GM12878 (cell line): ENCODE data around the gene RAP1GAP2.

Source experiments
- CEBPB ChIP-seq, 2 experiments: fragments of 150-350 bp in 1 of 2; IDR thresholded peaks; 2 replicates each; pipeline ENCODE4 v1.6.1; 2012 to 2014; ENCODE audit warnings: low read depth in 2 of 2, low read length in 2 of 2, borderline replicate concordance in 1 of 2, inconsistent platforms in 1 of 2
- CREB1 ChIP-seq: IDR thresholded peaks from 2 replicates; pipeline ENCODE4 v1.6.1; 2012; ENCODE audit warnings: low read depth, mild to moderate bottlenecking, inconsistent platforms
- CTCF ChIP-seq, 3 experiments: IDR thresholded peaks in 2 of 3; conservative IDR thresholded peaks in 1 of 3; 2 replicates each; pipeline ENCODE4 v1.5.1; 2011; ENCODE audit warnings: low read depth in 3 of 3, low read length in 3 of 3, mild to moderate bottlenecking in 3 of 3, control low read depth in 2 of 3, moderate library complexity in 2 of 3, inconsistent platforms in 1 of 3, mixed read lengths in 1 of 3; ENCODE audit not compliant: control insufficient read depth in 2 of 3, insufficient read depth in 1 of 3; ENCODE audit errors: extremely low read depth in 1 of 3
- ELK1 ChIP-seq: IDR thresholded peaks from 2 replicates; pipeline ENCODE4 v1.6.1; 2012; ENCODE audit warnings: low read depth, low read length, improper control_type of control experiment
- GABPA ChIP-seq: IDR thresholded peaks from 2 replicates; pipeline ENCODE4 v1.6.1; 2014; ENCODE audit warnings: antibody characterized with exemption, low read depth, mild to moderate bottlenecking, inconsistent platforms
- LARP7 ChIP-seq: fragments of 450-650 bp; IDR thresholded peaks from 2 replicates; pipeline ENCODE4 v1.6.1; 2017; ENCODE audit warnings: mild to moderate bottlenecking
- NR2F1 ChIP-seq: fragments of 450-650 bp; conservative IDR thresholded peaks from 2 replicates; pipeline ENCODE4 v1.6.1; 2017; ENCODE audit warnings: mild to moderate bottlenecking
- POLR2A ChIP-seq: IDR thresholded peaks from 2 replicates; pipeline ENCODE4 v1.6.1; 2011; ENCODE audit warnings: low read depth, mild to moderate bottlenecking, low read length
- USF1 ChIP-seq: IDR thresholded peaks from 2 replicates; pipeline ENCODE4 v1.6.1; 2011; ENCODE audit warnings: borderline replicate concordance, low read depth, mild to moderate bottlenecking, moderate library complexity, mixed read lengths, low read length; ENCODE audit not compliant: insufficient read depth; ENCODE audit errors: extremely low read length

- no peak for TF ChIP-seq LARP7
- TF ChIP-seq CTCF (IDR thresholded peaks at IDR 0.05 in 2 of 3, conservative IDR thresholded peaks at IDR 0.05 in 1 of 3; ENCODE audit: control insufficient read depth in 2 of 3, extremely low read depth in 1 of 3, insufficient read depth in 1 of 3, low read depth in 3 of 3, low read length in 3 of 3) = no peak
- TF ChIP-seq ELK1 = no peak
- no peak for TF ChIP-seq POLR2A
- TF ChIP-seq CEBPB (IDR thresholded peaks at IDR 0.05; ENCODE audit: borderline replicate concordance in 1 of 2, low read depth in 2 of 2, low read length in 2 of 2) = no peak
- no peak for TF ChIP-seq CREB1
- no peak for TF ChIP-seq GABPA
- no peak for TF ChIP-seq USF1
- no peak for TF ChIP-seq NR2F1
Observed at GRCh38 chr17:2800367-2800766, 4.1 kb downstream of the RAP1GAP2 start.
